GM19324 (cell line): ENCODE results near the gene MLIP.
"Not testable (repeated sequence)": the region's sequence is repeated elsewhere in the genome, so short reads cannot be mapped to it uniquely, and the experiment has no call there.

Source experiments
- ATAC-seq: cut with Tn5 transposase; IDR thresholded peaks from one replicate; pipeline ENCODE4 v1.9.1; 2021; ENCODE audit warnings: mild to moderate bottlenecking, moderate library complexity; ENCODE audit not compliant: unreplicated experiment, low FRiP score

MLIP gene

GRCh38 chr6:54214286-54214685 is 103.0 kb downstream of the MLIP start:
- no peak for ATAC-seq

GRCh38 chr6:54216336-54216735 is 105.1 kb downstream of the MLIP start:
- ATAC-seq = no peak

GRCh38 chr6:54217018-54217417 is 105.8 kb downstream of the MLIP start:
- no peak for ATAC-seq

GRCh38 chr6:54222217-54222616 is 111.0 kb downstream of the MLIP start:
- ATAC-seq = no peak

- no peak for ATAC-seq
Measured at GRCh38 chr6:54232703-54233102, 121.5 kb downstream of the MLIP start.

- ATAC-seq = no peak
Measured at GRCh38 chr6:54234539-54234938, 123.3 kb downstream of the MLIP start.

GRCh38 chr6:54236984-54237383 is 125.7 kb downstream of the MLIP start:
- ATAC-seq = no peak

GRCh38 chr6:54238396-54238795 is 127.2 kb downstream of the MLIP start:
- ATAC-seq = no peak

- no peak for ATAC-seq
Measured at GRCh38 chr6:54243699-54244098, 132.5 kb downstream of the MLIP start.

GRCh38 chr6:54244430-54244829 is 133.2 kb downstream of the MLIP start:
- no peak for ATAC-seq

- no peak for ATAC-seq
Measured at GRCh38 chr6:54245265-54245664, 134.0 kb downstream of the MLIP start.

- ATAC-seq = no peak
Measured at GRCh38 chr6:54248319-54248718, 137.1 kb downstream of the MLIP start.

GRCh38 chr6:54248994-54249393 is 137.8 kb downstream of the MLIP start:
- ATAC-seq = no peak

- ATAC-seq = not testable (repeated sequence)
Measured at GRCh38 chr6:54249812-54250211, 138.6 kb downstream of the MLIP start.

- no peak for ATAC-seq
Measured at GRCh38 chr6:54252496-54252895, 141.3 kb downstream of the MLIP start.

- ATAC-seq = no peak
Measured at GRCh38 chr6:54252916-54253315, 141.7 kb downstream of the MLIP start.

- no peak for ATAC-seq
Measured at GRCh38 chr6:54254886-54255285, 143.6 kb downstream of the MLIP start.

- no peak for ATAC-seq
Measured at GRCh38 chr6:54255886-54256285, 144.6 kb downstream of the MLIP start.

- ATAC-seq = no peak
Measured at GRCh38 chr6:54260025-54260424, 148.8 kb downstream of the MLIP start.

- no peak for ATAC-seq
Measured at GRCh38 chr6:54262499-54262898, 151.3 kb downstream of the MLIP start.

- ATAC-seq = no peak
Measured at GRCh38 chr6:54262971-54263370, 151.7 kb downstream of the MLIP start.

- ATAC-seq = no peak
Measured at GRCh38 chr6:54264581-54265272, 153.5 kb downstream of the MLIP start.

- no peak for ATAC-seq
Measured at GRCh38 chr6:54266400-54266923, 155.2 kb downstream of the MLIP start.
